GM19043 (cell line): ENCODE measurements around the gene MSANTD2.
"Not testable (repeated sequence)": the region's sequence is repeated elsewhere in the genome, so short reads cannot be mapped to it uniquely, and the experiment has no call there.

Experiments used
- ATAC-seq: cut with Tn5 transposase; IDR thresholded peaks from one replicate; pipeline ENCODE4 v1.9.1; 2021; ENCODE audit warnings: low read depth; ENCODE audit not compliant: unreplicated experiment

Gene MSANTD2

DNA sequence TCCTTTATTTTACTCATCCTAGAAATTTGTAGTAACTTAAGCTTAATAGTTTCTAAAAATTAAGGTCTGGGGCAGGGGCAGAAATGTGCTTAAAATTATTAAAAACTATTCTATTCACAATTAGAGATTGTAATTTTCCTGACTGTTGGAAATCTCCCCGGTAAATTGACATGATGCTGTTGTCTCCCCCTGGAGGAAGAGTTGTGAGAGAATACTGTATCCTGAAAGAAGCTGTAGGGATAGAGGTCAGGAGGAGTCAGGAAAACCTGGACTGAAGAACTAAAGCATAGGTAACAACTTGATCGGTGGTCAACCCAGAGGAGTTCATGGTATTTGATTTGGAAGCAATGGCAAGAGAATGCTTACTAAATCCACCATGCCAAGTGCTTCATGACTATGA is 21.9 kb downstream of the MSANTD2 start:
- no peak for ATAC-seq

DNA sequence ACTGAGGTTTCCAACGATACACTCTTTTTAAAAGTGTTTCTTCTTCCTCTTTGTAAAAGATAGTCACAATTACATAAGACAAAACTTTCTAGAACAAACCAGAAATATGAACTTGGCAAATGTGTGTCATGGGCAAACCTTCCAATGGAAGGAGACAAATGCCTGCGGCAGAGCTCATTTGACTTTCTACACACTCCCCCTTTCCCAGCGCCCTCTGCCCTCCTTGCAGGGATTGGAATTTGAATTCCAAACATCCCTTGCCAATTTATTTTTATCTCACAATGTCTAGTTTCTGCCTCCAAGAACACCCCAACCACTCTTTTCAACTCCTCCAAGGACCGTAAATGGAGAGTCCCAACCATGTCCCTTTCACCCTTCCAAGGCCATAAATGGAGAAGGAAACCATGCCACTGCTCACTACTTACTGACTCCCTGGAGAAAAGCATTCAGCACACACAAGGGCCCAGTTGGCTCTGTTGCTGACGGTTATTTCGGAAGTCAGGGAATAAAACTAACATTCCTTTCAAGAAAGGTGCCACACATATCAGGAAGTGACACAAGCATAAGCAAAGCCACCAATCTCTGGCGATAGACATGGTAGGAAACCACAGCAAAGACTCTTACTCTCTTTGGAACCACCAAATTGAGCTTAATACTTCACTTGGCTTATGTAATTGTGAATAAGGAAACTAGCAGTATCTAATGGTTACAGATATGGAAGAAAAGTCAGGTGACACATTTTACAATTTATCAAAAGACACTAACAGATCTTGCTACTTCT is 23.2 kb downstream of the MSANTD2 start:
- no peak for ATAC-seq

DNA sequence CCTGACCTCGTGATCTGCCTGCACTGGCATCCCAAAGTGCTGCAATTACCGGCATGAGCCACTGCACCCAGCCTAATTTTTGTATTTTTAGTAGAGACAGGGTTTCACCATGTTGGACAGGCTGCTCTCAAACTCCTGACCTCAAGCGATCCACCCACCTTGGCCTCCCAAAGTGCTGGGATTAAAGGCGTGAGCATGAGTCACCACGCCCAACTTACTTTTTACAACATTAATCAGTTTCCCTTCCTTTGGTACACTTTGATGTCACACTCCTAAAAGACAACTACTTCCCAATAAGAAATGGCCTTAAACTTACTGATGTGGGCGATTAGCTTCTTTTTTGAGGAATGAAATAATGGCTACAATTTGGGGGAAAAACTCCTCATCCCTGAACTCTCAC is 29.2 kb downstream of the MSANTD2 start:
- not testable (repeated sequence) for ATAC-seq

DNA sequence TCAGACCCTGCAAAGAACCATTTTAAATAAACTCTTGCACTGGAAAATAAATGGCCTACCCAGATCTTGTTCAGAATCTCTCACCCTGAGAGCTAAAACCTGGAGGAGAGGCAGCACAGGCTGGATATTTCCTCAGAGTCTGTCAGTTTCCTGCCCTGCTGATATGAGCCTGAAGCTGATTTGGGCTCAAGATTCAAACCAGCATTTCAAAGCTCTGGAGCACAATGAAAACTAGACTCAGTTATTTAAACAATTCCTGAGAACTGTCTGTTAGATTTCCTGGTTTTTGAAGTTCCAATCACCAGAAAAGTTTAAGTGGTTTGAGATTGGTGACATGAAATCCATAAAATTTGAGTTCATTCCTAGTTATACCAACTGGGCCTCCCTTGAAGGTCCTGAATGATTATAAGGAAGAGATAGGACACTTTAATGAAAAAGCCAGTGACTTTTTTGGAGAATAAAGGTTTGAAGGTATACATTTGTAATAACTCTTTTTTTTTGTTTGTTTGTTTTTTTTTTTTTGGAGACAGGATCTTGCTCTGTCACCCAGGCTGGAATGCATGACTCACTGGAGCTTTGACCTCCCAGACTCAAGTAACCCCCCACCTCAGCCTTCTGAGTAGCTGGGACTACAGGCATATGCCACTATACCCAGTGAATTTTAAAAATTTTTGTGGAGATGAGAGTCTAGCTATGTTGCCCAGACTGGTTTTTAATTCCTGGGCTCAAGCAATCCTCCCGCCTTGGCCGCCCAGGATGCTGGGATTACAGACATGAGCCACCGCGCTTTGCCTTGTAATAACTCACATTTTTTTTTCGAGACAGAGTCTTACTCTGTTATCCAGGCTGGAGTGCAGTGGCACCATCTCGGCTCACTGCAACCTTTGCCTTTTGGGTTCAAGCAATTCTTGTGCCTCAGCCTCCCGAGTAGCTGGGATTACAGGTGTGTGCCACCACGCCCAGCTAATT is 30.1 kb downstream of the MSANTD2 start:
- ATAC-seq: no peak

DNA sequence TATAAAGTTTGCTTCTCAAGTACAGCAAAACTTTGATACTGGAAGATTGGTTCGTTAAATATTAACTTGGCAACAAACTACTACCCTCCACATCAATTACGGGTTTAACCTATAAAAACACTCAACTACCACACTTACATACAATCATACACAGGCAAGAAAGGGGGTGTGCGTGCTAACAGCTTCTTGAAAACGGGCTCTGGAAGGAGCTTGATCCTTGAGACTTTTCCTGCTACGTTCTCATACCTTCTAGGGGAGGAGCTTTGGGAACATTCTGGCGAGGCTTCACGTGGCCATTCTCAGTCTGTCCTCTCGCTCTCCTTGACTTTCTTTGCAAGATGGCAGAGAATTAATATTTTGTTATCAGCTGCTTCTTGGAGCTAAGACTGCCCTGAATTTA is 31.3 kb downstream of the MSANTD2 start:
- ATAC-seq: no peak

DNA sequence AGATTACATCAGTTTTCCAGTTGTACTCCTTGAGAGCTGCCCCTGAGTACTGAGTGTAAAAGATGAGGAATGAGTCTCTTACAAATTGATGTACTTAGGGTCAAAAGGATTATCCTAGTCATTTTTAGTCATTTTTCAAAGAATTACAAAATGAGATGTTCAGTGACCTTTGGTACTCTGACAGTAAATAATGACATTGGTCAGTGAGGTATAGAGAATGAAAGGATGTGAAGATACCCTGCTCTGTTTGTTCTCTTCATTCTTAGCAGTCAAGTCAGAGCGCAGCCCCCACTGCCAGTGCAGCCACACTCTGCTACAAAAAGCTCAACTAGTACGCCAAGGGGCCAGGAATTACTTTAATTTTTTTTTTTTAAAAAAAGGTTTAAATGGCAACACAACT is 34.0 kb downstream of the MSANTD2 start:
- no peak for ATAC-seq

DNA sequence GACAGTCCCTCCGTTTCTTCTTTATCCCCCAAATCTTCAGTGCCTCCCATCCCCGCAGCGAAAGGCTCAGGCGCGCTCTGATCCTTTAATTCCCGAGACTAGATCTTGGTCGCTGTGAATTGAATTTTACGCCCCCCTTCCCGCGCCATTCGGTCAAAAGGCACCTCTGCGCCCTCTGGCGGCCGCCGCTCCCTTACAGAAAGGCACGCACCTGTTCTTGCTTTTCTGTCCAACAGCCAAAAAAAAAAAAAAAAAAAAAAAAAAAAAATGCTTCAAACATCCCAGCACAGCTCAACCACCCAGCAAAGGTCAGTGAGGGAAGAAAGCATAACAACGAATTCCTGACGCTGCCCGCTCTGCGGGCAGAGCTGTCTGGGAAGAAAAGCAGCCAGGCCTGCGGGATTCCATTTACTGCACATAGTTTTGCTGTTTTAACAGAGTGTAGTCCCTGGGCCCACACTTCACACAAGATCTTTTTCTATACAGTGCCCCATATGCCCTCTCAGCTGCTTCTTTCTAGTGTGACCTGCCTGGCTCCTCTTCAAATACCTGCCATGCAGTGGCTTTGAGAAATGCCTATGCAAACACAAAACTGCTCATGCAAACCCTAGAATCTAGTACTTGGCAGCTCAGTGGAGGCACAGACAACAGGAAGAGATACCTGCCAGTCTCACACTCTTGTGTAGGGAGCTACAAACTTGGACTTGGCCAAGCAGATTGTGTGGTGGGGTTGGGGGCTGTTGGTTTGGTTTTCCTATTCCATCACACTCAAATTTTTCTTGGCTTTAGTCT is 36.9 kb downstream of the MSANTD2 start:
- no peak for ATAC-seq

DNA sequence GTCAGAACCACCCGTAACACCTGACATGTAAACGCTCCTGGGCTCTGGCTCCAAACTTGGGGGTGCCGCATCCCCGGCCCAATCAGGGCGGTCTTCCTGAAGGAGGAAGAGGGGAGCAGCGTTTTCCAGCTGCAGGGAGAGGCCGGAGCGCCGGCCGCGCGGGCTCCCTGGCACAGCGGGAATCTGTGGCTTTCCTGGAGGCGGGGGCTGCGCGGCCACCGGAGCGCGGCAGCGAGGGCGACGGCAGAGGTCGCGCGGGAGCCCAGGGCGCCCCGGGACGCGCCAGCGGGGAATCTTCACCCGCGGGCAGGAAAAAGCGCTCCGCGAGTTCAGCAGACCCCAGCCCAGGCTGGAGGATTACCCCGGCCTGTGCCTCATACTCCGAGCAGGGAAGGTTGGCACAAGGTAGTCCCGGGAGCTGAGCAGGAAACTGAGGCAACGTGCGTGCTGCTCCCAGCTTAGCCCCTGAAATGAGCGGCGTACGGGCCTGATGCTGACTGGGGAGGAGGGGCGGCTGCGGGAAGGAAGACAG is 37.5 kb downstream of the MSANTD2 start:
- peak; percentile 1 for ATAC-seq

DNA sequence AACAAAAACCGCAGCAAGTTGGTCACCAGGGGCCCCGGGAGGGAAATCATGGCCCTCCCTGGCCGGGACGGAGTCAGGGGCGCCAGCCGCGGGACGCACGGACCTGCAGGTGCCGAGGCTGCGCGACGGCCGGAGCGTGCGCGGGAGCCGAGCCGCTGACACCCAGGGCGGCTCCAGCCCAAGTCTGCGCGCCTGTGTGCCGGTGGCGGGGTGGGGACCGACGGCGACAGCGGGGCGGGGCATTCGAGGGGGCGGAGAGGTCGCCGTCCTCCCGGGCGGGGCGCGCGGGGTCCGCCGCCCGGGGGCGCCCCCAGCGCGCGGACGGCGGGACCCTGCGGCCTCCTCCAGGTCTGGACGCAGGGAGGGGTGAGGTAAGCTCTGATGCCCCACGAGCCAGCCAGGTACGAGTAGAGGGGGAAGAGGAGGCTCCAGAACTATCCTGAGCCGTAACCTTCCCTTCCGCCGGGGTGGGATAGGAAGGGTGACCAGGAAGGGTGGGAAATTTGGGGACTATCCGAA is 38.0 kb downstream of the MSANTD2 start, which contains the start of gene ESAM:
TSS of gene ESAM (minus strand) at position 186 of the 519 bp plus-strand sequence. CDS start at position 50, 136 bp downstream.
- ATAC-seq: peak; percentile 45

DNA sequence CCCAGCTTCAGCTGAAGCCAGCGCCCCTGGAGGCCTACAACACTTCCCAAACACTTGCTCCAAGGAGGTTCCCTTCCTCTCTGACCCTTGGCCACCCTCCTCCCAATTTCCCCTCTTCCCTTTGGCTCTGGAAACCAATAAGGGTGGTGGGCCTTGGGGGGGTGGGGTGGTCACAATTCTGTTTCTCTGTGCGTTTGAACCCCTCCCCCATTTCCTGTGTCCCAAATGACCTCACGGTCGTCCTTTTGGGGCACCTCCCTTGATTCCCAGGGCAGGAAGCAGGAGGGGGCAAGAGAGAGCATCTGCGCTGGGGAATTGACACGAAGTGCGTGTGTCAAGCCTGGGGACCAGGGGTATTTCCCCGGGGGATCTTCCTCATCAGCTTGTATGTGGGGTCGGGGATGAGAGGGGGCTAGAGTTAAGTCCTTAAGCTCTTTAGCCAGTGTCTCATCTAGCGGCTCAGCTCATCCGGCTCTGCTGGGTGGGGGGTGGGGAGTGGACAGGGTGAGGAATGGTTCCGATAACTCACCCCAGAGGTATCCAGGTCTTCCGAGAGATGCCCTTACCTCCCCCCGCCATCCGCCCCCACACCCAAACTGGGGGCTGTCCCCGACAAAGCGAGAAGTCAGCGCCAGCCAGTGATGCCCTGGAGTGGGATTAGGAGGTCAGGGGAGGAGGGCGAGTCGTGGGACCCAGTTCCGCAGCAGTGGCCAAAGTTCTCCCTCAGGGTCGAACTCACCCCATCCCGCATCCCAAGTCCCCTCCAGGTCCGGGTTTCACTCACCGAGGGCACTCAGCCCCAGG is 38.7 kb downstream of the MSANTD2 start:
- no peak for ATAC-seq

DNA sequence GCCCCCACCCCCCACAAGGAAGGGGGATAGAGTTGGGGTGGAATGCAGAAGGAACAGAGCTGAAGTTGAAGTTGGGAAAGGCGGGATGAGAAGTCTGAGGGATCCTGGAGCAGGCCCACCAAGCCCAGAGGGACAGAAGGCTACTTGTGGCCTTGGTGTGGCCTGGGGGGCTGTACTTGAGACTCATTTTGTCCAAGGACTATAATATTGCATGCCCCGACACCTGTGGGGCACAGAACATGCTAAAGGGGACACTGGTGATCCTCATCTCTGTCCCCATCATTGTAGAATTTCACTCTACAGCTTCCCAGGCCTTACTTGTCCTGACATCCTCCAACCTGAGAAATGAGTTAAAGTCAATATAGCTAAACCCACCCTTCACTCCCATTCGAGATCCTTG is 39.4 kb downstream of the MSANTD2 start:
- no peak for ATAC-seq

DNA sequence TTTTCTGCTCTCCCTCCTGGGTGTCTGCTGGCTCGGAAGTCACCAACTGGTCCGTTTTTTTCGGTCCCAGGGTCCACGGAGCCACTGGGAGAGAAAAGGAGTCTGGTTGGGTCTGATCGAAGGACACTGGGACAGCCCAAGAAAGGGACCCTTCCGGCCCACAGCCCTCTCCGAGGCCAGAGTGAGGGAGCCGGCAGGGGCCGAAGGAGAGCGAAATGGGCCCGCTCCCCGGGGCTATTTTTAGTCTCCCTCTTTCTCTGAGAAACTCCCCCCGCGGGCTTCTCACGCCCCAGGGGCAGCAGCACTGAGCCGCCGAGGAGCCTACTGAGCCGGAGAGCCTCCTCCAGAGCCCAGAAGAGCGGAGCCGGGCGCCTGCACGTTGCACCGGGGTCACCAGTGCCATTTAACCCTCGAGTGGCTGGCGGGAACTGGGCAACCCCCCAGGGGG is 40.0 kb downstream of the MSANTD2 start:
- peak; percentile 14 for ATAC-seq

DNA sequence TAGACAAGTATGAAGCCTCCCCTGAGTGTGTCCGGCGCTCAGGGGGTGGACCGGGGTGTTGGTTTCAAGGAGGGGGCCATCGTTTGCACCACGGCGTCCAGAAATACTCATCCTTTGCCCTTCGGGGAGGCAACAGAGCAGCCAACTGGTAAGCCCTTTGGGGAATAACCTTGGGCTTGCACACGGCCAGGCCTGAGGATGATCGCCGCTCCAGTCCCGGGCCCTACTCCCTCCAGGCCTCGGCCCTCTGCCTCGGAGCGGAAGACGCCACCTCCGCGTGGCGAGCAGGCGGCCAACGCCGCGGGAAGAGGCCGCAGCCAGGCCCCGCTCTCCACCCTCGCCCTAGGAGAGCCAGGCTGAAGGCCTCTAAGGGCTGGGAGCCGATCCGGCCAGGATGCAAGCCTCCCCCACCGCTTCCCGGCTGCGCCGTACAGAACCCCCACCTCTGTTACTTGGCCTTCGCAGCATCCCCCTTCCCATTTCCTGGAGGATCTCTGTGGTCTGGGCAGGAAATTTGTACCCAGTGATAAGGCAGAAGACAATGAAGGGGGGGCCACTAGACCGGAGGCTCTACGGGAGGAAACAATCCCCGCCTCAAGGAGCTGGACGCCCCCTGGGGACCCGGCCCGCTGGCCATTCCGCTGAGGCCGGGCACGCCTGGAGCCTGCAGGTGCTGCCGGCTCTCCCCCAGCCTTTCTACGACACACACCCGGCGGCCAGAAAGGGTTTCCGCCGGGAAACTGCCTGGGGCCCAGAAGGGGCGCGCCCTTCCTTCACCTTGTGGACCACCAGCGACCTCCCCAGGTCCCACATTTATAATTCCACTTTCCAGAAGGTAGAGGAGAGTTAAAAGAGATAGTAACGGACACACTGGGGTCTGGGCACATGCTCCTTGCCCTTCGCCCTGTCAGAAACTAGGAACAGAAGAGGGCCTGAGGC is 40.7 kb downstream of the MSANTD2 start:
- no peak for ATAC-seq

DNA sequence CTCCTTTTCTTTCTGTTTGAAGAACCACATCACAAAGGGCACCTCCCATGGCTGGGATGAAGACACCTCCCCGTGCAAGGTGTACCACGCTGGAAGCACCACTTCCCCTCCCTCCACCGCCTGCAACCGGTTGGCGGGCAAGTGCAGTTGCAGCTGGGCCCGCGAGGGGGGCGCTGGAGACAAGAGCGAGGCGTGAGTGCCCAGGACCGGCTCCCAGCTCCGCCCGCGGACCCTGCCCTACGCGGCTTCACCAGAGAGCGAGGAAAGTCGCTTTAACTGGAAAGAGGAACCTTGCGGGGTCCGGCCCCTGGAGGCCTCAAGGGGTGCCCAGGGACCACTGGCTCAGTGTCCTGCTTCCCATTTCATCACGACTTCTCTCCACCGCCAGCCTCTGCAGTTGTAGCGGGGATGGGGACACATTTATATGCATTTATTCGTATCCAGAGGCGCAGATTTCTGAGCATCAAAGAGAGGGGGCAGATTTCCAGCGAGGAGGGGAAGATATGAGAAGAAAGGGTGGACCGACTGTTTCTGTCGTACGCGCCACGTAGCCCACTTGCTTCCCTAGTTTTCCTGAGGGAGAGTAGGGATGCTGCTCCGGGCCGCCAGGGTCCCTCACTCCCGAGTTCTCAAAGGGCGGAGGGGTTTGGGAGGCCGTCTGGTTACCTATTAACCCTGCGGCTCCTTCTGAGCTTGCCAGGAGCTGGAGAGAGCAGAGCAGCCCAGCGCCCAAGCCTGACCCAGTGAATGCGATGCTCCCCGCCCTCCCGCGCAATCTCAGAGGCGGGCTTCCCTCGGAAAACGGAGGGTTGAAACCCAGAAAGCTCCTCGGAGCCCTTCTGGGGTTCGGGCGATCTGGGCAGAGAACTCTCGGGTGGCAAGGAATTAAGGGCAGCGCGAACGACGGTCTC is 41.6 kb downstream of the MSANTD2 start:
- peak; percentile 46 for ATAC-seq

DNA sequence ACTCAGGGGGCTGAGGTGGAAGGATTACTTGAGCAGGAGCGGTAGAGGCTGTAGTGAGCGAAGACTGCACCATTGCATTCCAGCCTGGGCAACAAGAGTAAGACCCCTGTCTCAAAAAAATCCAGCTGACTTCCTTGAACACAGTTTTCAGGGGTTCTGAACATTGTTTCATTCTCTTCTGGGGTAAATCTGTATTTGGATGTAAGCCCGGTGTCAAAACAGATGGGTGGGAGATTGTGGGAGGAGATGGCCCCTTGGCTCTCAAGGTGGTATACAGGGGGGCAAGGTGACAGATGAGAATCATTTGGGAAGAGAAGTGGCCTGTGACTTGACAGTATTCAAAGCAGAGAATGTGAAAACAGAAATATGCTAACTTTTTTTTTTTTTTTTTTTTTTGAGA is 42.9 kb downstream of the MSANTD2 start:
- ATAC-seq: no peak

DNA sequence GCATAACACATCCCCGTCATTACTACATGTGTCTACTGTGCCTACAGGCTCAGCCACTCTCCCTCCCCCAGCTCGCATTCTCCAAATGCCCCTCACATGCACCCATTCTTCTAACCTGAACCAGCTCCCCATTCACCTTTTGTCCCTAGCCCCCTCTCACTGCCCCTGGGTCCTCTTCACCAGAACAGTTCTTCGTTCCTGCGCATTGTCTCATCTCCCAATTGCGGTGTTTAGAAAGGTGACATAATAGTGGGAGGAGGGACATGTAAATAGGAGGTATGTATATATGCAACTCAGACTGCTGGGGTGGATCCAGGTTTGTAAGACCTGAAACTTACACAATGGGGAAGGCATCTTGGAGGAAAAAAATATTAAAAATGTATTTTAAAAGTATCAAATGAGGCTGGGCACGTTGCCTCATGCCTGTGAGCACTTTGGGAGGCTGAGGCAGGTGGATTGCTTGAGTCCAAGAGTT is 43.4 kb downstream of the MSANTD2 start:
- no peak for ATAC-seq
